LNCaP clone FGC (cell line): ENCODE measurements around the gene TJAP1.

Source experiments
- DNase-seq: peaks from one replicate; pipeline ENCODE4 v3.0.0-alpha.2; 2011; ENCODE audit warnings: low read depth
- H3K4me3 ChIP-seq: 2 replicates; pipeline ENCODE4 v1.5.1; 2011; ENCODE audit warnings: mild to moderate bottlenecking, low read depth, low read length, control low read depth
- CTCF ChIP-seq: IDR thresholded peaks from 2 replicates; pipeline ENCODE4 v1.5.1; 2012; ENCODE audit warnings: mild to moderate bottlenecking; ENCODE audit not compliant: control insufficient read depth, insufficient read depth; ENCODE audit errors: extremely low read depth

The TJAP1 gene

GRCh38 chr6:43547222-43547621, 69.9 kb downstream of the TJAP1 start:
- no peak for TF ChIP-seq CTCF
- no peak for DNase-seq
- H3K4me3 ChIP-seq = no peak overlapping the region
